AG08395 (cell line): ENCODE results near the gene NDUFB3.

Experiments used
- DNase-seq: peaks from one replicate; pipeline ENCODE4 v3.0.0; 2012; ENCODE audit warnings: mixed read lengths, low spot score

NDUFB3 gene

DNA sequence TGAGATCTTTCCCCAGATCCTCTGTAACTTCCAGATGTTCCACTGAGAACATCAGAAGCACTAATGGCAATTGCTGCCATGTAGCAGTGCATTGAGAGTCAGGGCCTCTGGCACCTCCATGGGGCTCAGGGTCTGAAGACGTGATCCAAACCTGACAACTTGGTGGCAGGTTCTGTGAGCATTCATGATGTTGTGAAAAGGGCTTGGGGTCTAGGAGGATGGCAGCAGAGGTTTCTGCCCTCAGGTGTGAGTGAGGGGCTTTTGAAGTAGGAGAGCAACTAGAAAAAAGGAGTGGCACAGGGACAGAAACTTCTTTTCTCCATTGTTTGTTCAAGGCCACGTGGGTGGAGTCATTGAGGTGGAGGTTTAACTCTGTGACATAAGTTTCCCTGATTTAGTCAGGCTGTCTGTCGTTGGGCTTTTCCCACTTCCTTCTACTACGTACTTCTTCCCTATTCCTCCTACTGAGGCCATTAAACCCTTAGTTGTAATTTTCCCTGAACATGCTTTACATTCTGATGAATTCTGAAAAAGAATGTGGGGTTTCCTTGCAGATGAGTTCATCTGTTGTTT, 57.2 kb downstream of the NDUFB3 start:
- peak; percentile 55 for DNase-seq

DNA sequence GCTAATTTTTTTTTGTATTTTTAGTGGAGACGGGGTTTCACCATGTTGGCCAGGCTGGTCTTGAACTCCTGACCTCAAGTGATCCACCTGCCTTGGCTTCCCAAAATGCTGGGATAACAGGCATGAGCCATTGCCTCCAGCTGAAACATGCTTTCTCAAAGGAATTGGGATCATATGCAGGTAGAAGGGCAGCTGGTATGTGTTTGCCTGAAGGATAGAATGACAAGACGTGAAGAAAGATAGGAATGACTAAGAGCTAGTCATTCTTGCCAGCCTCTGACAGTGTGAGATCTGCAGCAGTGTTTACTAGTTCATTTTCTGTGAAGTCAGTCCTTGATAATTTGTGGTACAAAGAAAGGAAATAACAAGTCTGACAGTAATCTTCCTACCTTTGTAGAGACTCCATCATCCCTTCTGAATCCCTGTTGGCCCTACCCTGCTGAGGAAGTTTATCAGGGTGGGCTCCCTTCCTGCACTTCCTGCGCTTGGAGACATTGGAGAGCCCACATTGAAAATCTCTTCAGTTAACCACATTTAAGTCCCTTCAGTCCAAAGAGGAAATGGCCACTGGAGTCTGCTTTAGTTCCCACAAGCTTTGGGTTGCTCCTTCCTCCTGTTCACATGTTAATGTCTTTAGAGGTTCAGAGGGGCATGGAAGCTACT, 58.9 kb downstream of the NDUFB3 start:
- peak; percentile 52 for DNase-seq

DNA sequence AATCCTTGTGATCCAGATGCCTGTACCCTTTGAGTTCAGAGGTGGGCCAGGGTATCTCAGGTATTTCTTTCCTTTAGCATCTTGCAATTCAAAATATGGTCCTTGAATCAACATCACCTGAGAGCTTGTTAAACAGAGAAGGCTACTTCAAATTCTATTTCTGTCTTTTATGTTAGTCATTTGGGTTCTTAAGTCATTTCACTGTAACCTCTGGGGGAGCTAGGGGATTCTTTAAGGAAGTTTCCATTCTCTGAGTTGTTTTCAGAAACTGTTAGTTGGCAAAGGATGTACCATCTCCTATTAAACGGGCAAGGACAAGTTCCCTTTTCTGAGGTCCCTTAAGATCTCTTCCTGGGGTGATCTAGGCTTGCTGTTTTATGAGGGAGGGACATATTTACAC, 60.7 kb downstream of the NDUFB3 start:
- DNase-seq = no peak
